Skeletal muscle cell (primary cell): Measurements from ENCODE around the gene ARL3.
A peak's percentile ranks its signal among the peaks of the same experiment; 100 is the strongest.

Source experiments
- DNase-seq: peaks from one replicate; pipeline ENCODE4 v3.0.0-alpha.2; 2010; ENCODE audit warnings: low read depth
- H3K4me3 ChIP-seq: 2 replicates; pipeline ENCODE4 v1.5.1; 2011; ENCODE audit warnings: low read depth, mild to moderate bottlenecking, control low read depth, low read length, moderate library complexity

ARL3 gene

GRCh38 chr10:102645741-102646609 lies 68.2 kb downstream of the ARL3 start:
- peak; percentile 92 for DNase-seq
- H3K4me3 ChIP-seq, result peak overlapping the region; percentile 63

GRCh38 chr10:102645388-102645740 lies 68.8 kb downstream of the ARL3 start:
- peak overlapping the region; percentile 63 for H3K4me3 ChIP-seq
- no peak for DNase-seq

- peak overlapping the region; percentile 63 for H3K4me3 ChIP-seq
- DNase-seq, result no peak
Observed at GRCh38 chr10:102644646-102645387, 69.4 kb downstream of the ARL3 start.

DNA sequence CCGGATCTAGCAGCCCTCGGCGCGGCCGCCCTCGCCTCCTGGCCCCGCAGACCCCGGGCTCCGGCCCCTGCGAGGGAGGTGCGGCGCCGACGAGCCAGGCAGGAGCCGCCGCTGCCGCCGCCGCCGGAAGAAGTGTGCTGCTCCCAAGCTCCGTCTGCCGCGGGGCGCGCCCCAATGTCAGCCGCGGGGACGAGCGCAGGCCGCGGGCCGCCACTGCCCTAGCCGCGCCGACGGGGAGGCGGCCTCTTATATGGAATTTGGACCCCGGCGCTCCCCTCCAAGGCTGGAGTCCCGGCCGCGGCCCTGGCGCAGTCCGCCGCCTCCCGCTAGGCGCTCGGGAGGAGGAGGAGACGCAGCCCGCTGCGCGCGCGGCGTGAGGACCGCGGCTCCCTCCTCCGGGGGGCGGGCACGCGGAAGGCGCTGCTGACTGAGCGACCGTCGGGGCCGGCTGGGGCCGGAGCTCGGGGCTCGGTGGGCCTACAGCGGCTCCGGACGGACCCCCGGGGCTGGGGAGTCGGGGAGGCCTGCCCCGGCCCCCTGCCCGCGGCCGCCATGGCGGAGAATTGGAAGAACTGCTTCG lies 70.0 kb downstream of the ARL3 start, which contains the start of gene TRIM8:
Gene TRIM8, plus strand, starts transcription at position 414 of the 580 bp plus-strand sequence. Its CDS starts 139 bp downstream, at position 553.
- peak within 1 kb of the TSS; percentile 63 for H3K4me3 ChIP-seq
- no peak for DNase-seq

DNA sequence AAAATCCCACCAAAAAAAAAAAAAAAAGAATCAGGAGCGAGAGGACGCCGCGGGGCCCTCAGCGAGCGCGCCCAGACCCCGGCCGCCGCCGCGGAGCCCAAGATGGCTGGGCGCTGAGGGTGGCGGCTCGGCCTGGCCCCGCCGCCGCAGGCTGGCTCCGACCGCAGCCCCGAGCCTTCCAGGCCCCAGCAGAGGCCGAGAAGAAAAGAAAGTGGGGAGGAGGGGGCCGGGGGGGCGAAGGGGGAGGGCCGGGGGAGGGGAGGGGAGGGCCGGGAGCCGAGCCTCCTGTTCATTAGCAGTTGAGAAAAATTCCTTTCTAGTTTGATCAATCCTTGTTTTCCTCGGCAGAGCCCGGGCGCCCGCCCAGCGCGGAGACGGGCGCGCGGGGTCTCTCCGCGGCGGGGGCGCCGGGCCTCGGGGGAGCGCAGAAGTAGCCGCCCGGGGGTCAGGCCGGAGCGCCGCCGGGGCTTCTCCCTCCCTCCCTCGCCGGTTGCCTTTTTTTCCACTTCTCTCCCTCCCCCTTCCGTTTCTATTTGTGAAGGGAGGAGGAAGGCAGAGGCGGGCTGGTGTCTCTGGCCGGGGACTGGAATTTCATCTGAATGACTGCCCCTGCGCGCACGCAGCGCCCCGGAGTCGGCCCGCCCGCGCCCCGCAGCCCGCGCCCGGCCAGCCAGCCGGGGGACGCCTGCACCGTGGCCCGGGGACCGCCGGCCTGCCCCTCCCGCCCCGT lies 70.7 kb downstream of the ARL3 start:
- DNase-seq, result no peak
- H3K4me3 ChIP-seq, result peak overlapping the region; percentile 63

DNA sequence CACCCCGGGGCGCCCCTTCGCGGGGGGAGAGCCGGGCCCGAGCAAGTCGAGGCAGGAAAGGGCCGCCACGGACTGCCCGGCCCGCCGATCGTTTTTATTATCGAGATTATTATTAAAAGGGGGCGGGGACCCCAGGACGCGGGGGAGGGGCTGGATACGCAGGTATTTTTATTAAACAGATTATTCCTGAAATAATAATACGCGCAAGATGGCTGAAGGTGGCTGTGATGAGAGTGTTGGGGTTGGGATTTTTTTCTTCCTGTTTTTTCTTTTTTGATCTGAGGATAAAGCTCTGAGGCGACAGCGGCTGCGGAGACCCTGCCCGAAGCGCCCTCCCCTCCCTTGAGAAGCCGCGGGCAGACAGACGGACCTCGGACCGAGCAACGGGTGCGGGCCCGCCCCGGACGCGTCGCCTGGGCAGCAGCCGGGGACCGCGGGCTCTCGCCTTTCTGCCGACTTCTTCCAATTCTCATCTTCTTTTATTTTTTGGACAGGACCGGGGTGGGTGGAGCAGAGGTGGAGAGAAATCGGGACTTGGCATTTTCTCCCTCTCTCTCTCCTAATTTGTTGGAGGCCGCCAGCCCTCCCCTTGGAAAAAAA lies 71.4 kb downstream of the ARL3 start:
- H3K4me3 ChIP-seq, result peak overlapping the region; percentile 63
- DNase-seq, result no peak

- H3K4me3 ChIP-seq, result peak overlapping the region; percentile 63
- peak; percentile 89 for DNase-seq
Observed at GRCh38 chr10:102641880-102642735, 72.1 kb downstream of the ARL3 start.

- H3K4me3 ChIP-seq, result peak overlapping the region; percentile 63
- DNase-seq, result no peak
Observed at GRCh38 chr10:102641402-102641801, 72.8 kb downstream of the ARL3 start.

- H3K4me3 ChIP-seq, result no peak overlapping the region
- no peak for DNase-seq
Observed at GRCh38 chr10:102639537-102639936, 74.7 kb downstream of the ARL3 start.

GRCh38 chr10:102635377-102635776 lies 78.8 kb downstream of the ARL3 start:
- DNase-seq, result no peak
- H3K4me3 ChIP-seq, result no peak overlapping the region

- DNase-seq, result no peak
- H3K4me3 ChIP-seq, result no peak overlapping the region
Observed at GRCh38 chr10:102634686-102635085, 79.5 kb downstream of the ARL3 start.

- no peak overlapping the region for H3K4me3 ChIP-seq
- DNase-seq, result no peak
Observed at GRCh38 chr10:102633848-102634247, 80.3 kb downstream of the ARL3 start.

DNA sequence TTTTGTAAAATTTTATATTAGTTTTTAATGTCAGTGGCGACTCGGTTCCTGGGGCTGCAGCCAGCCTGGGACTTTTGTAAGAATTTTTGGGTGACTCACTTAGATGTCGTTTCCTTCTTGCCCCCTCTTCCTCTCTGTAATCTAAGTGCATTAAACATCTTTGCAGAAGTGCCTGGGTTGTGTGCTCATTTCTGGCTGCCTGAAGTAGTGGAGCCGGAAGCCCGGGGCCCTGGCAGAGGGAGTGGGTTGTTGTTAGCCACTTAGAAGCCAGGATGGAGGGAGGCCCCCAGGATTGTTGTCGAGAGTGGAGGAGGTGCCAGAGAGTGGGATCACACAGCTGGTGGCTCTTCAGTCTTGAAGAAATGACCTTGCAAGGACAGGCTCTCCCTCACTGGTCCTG lies 80.9 kb downstream of the ARL3 start:
- no peak for DNase-seq
- no peak overlapping the region for H3K4me3 ChIP-seq

- DNase-seq, result no peak
- no peak overlapping the region for H3K4me3 ChIP-seq
Observed at GRCh38 chr10:102632394-102633111, 81.6 kb downstream of the ARL3 start.

- DNase-seq, result no peak
- no peak overlapping the region for H3K4me3 ChIP-seq
Observed at GRCh38 chr10:102631525-102632393, 82.4 kb downstream of the ARL3 start.

DNA sequence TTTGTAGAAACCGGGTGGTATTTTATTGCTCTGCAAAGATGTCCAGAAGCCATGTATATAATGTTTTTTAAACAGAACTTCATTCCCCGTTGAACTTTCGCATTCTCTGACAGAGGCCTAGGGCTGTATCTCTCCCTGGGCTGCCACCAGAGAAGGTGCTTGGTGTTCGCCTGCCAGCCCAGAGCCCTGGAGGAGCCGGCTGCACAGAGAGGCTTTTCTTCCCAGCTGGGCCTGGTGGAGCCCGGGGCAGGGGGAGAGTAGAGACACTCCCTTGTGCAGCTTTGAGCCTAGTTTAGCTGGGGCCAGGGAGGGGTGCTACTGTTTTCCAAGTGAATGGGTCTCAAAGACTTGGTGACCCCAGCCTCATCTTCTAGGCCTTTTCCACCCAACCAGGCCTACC lies 83.5 kb downstream of the ARL3 start:
- no peak for DNase-seq
- no peak overlapping the region for H3K4me3 ChIP-seq
